Cardiac muscle cell (in vitro differentiated cells and primary cell): Measurements from ENCODE around the gene FRRS1. TPM values are rescaled to one million over a fixed set of nuclear protein-coding genes. Genes with fewer than 3 reads are reported as not detected.

Experiments used
- DNase-seq, 2 donors: peaks; one replicate each; pipeline versions ENCODE4 v3.0.0 to v3.0.0-alpha.2; 2010 to 2017; ENCODE audit warnings: low read depth in 1 of 2, low spot score in 1 of 2
- H3K27ac ChIP-seq: fragments of 200-600 bp; sonication (generic); 2 replicates; pipeline ENCODE4 v1.5.1; 2016
- H3K27me3 ChIP-seq: fragments of 200-600 bp; sonication (generic); 2 replicates; pipeline ENCODE4 v1.6.0; 2016; ENCODE audit warnings: control low read depth
- H3K36me3 ChIP-seq: fragments of 200-600 bp; sonication (generic); 2 replicates; pipeline ENCODE4 v1.5.1; 2016; ENCODE audit warnings: control low read depth
- H3K4me1 ChIP-seq: fragments of 200-600 bp; sonication (generic); 2 replicates; pipeline ENCODE4 v1.8.1; 2017; ENCODE audit warnings: low read depth, mild to moderate bottlenecking, mixed run types
- H3K4me3 ChIP-seq: fragments of 200-600 bp; sonication (generic); 2 replicates; pipeline ENCODE4 v1.5.1; 2016; ENCODE audit warnings: mild to moderate bottlenecking
- H3K9me3 ChIP-seq: fragments of 200-600 bp; sonication (generic); 2 replicates; pipeline ENCODE4 v1.5.1; 2017; ENCODE audit warnings: low read depth, mild to moderate bottlenecking, control low read depth
- polyA plus RNA-seq: library from polyadenylated mRNA; unstranded; fragments of >200 nt; fragmentation: Nextera tagmentation; extraction: Ambion mirVana; gene quantifications from 2 replicates; pipeline ENCODE4 v1.2.1, GENCODE V29; 2016
- total RNA-seq: library from RNA; depleted of rRNA; stranded (reverse); fragments of >200 nt; gene quantifications from 2 replicates; pipeline ENCODE4 v1.2.3, GENCODE V29; 2016
- TF ChIP-seq, protein P1 (sequence below): IDR thresholded peaks from 2 replicates; pipeline ENCODE4 v1.5.1; 2012; ENCODE audit warnings: low read depth, mild to moderate bottlenecking, low read length

FRRS1 gene
- total and polyA plus RNA-seq, 2 experiments from 2014 or later, result 3.7 to 5.5 TPM

DNA sequence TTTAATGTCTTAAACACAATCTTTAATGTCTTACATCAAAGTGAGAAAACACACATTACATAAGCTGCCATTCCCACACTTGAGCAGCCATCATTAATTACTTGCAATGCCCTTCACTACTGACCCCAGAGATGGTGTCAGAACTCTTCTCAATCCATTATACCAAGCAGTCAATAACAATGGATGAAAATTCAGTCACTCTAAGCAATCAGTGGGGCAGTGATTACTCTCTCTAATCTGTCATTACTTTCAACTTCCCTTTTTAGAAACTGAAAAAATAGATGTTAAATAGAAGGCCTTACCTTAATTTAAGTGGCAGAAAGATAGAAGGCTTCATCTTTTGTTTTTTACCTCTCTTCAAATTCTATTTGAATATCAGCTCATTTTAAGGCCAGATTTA lies 9.7 kb upstream of the FRRS1 start:
- Histone ChIP-seq H3K36me3 (no peaks in the 10 kb centered on the region), H3K9me3 (no peaks in the 10 kb centered on the region), H3K27ac (no peak overlapping the region), H3K4me3 (no peak overlapping the region), H3K4me1 (peaks cover 22% of the 10 kb centered on the region), H3K27me3 (no peaks in the 10 kb centered on the region)
- TF ChIP-seq, protein P1, sequence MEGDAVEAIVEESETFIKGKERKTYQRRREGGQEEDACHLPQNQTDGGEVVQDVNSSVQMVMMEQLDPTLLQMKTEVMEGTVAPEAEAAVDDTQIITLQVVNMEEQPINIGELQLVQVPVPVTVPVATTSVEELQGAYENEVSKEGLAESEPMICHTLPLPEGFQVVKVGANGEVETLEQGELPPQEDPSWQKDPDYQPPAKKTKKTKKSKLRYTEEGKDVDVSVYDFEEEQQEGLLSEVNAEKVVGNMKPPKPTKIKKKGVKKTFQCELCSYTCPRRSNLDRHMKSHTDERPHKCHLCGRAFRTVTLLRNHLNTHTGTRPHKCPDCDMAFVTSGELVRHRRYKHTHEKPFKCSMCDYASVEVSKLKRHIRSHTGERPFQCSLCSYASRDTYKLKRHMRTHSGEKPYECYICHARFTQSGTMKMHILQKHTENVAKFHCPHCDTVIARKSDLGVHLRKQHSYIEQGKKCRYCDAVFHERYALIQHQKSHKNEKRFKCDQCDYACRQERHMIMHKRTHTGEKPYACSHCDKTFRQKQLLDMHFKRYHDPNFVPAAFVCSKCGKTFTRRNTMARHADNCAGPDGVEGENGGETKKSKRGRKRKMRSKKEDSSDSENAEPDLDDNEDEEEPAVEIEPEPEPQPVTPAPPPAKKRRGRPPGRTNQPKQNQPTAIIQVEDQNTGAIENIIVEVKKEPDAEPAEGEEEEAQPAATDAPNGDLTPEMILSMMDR, result no peak
- DNase-seq, result no peak

DNA sequence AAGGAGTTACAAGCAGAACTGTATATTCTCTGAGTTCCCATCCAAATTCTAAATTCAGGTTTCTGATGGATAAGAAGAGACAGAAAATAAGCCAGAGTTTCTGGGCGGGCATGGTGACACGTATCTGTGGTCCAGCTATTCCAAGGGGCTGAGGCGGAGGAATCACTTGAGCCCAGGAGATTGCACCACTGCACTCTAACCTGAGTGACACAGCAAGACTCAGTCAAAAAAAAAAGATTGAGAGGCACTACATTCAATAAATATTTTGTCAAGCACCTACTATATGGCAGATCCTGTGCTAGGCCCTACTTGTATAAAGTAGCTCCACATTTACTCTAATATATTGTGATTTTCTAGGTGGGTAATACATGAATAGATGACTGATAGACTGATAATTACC lies 6.4 kb upstream of the FRRS1 start:
- TF ChIP-seq, protein P1, result no peak
- Histone ChIP-seq H3K4me1 (peaks cover 41% of the 10 kb centered on the region), H3K27me3 (no peaks in the 10 kb centered on the region), H3K4me3 (no peak overlapping the region), H3K27ac (no peak overlapping the region), H3K36me3 (no peaks in the 10 kb centered on the region), H3K9me3 (no peaks in the 10 kb centered on the region)
- DNase-seq, result no peak

DNA sequence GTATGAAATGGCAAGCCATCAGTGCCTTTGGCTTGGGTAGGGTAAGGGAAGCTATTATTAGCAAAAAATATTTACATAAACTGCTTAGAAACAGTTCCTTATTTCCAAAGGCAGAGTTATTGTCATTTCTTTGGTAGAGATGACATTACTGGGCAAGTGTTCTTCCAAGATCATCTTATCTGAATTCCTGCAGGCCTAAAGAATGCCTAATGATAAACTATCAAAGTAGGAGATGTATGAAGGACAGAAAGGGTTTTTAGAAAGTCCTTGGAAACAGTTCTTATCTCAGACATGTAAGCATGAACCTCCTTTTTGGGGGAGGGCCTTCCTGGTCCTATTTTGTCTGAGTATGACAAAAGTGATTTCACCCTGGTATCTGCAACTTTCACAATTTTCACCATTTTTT lies 5.1 kb upstream of the FRRS1 start:
- H3K4me3 ChIP-seq, result no peak overlapping the region
- H3K4me1 ChIP-seq, result peaks cover 44% of the 10 kb centered on the region
- DNase-seq, result peak in 1 of 2 donors; percentile 24
- H3K36me3 ChIP-seq, result no peaks in the 10 kb centered on the region
- TF ChIP-seq, protein P1, result no peak
- no peaks in the 10 kb centered on the region for H3K9me3 ChIP-seq
- H3K27ac ChIP-seq, result peak overlapping the region; percentile 51
- no peaks in the 10 kb centered on the region for H3K27me3 ChIP-seq

DNA sequence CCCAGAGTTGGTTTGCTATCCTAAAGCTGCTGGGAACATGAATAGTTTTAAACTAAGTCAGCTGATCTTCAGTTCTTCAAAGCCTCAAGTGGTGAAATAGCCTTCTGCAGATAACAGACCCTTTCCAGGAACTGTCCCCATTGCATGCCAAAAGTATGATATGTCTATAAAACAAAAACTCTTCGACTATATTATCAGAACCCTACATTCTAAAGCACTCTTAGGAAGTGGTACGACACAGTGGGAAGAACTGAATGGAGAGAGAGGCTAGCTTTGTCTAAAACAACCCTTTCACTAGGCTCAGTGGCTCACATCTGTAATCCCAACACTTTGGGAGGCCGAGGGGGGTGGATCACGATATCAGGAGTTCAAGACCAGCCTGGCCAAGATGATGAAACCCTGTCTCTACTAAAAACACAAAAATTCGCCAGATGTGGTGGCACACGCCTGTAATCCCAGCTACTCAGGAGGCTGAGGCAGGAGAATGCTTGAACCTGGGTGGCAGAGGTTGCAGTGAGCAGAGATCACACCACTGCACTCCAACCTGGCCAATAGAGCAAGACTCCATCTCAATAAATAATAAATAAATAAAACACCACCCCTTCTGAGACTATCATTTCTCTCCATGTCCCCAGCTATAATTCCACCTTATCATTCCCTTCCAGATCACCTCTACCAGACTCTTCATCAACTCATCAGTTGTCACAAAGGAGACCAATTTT lies 2.2 kb upstream of the FRRS1 start:
- peaks cover 37% of the 10 kb centered on the region for H3K4me1 ChIP-seq
- no peak overlapping the region for H3K4me3 ChIP-seq
- peak in 1 of 2 donors; percentile 85 for DNase-seq
- no peaks in the 10 kb centered on the region for H3K27me3 ChIP-seq
- no peaks in the 10 kb centered on the region for H3K36me3 ChIP-seq
- TF ChIP-seq, protein P1, result no peak
- H3K9me3 ChIP-seq, result no peaks in the 10 kb centered on the region
- H3K27ac ChIP-seq, result peak overlapping the region; percentile 15

DNA sequence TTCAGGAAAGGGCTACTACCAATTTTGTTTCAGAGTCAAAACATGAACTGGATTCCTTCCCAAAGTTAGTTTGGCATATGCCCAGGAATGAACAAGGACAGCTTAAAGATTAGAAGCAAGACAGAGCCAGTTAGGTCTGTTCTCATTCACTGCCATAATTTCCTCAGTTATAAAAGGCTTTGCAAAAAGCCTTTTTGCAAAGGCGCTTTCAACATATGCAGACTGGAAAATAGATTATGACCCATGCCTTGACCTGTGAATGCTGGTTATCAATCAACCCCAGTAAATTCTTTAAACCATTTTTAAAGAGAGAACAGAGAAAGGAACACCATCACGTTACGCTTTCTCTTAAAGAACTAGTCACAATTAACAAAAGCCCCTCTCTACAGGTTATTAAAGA lies 1.7 kb upstream of the FRRS1 start:
- peaks cover 37% of the 10 kb centered on the region for H3K4me1 ChIP-seq
- TF ChIP-seq, protein P1, result no peak
- H3K4me3 ChIP-seq, result no peak overlapping the region
- DNase-seq, result peak in 1 of 2 donors; percentile 77
- peak overlapping the region; percentile 15 for H3K27ac ChIP-seq
- H3K9me3 ChIP-seq, result no peaks in the 10 kb centered on the region
- no peaks in the 10 kb centered on the region for H3K36me3 ChIP-seq
- H3K27me3 ChIP-seq, result no peaks in the 10 kb centered on the region
